ENCODE results near the gene CEP164.

Gene CEP164

DNA sequence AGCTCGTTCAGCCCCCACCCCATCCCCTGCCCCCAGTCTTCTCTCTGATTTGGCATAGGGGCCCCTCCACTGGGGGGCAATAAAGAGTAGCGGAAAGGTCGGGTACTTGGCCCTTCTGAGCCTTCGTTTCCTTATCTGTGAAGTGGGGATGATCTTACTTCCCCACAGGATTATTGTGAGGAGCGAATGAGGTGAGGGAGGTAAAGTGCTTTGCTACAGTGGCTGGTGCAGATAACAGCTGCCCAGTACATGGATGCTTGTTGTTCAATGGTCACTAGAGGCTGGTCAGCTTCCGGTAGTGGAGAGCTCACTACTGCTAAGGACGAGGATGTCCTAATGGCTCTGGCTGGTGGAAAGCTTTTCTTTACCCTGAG is 101.2 kb downstream of the CEP164 start:
- CTCF ChIA-PET = interaction anchor here (0.8 to 6.1 kb wide), 5 partner anchors 16 to 518 kb away, joined by 3 to 89 read pairs (median 4); no protein-coding TSS in a partner anchor
- POLR2A ChIA-PET = no interaction called here
- TF ChIP-seq, protein P1, sequence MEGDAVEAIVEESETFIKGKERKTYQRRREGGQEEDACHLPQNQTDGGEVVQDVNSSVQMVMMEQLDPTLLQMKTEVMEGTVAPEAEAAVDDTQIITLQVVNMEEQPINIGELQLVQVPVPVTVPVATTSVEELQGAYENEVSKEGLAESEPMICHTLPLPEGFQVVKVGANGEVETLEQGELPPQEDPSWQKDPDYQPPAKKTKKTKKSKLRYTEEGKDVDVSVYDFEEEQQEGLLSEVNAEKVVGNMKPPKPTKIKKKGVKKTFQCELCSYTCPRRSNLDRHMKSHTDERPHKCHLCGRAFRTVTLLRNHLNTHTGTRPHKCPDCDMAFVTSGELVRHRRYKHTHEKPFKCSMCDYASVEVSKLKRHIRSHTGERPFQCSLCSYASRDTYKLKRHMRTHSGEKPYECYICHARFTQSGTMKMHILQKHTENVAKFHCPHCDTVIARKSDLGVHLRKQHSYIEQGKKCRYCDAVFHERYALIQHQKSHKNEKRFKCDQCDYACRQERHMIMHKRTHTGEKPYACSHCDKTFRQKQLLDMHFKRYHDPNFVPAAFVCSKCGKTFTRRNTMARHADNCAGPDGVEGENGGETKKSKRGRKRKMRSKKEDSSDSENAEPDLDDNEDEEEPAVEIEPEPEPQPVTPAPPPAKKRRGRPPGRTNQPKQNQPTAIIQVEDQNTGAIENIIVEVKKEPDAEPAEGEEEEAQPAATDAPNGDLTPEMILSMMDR (IDR thresholded peaks at IDR 0.05; ENCODE audit: control extremely low read depth, extremely low read depth, low read depth, missing control alignments) = no peak
- no peak for DNase-seq (ENCODE audit: extremely low spot score)

DNA sequence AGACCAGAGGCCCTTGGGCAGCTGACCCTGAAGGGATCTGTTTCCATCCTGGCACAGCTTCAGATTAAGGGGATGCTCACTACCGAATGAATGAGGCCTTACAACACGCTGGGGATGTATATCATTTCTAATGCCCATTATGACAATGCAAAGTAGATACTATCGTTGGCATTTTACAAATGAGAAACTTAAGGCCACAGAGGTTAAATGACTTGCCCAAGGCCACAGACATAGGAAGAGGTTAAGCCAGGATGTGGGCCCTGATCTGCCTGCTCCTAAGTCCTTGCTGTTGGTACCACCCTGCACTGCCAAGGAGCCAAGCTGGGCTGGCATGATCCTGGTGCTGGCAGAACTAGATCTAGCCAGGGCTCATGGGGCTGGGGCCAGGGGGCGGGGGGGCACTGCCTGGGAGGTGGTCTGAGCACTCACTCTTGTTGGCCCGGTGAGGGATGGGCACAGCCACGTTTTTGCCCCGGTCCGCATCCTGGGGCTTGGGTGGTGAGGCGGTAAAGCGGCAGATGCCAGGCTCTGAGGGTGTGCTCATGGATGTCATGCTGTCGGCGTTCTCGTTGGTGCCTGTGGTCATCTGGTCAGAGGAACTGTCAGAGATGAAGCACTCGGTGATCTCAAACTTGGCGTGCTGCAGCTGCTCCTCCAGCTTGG is 102.8 kb downstream of the CEP164 start:
- CTCF ChIA-PET = interaction anchor here (1.5 to 1.7 kb wide), 2 partner anchors 20 to 516 kb away, joined by 4 to 5 read pairs; no protein-coding TSS in a partner anchor
- DNase-seq (ENCODE audit: extremely low spot score) = no peak
- TF ChIP-seq, protein P1 (IDR thresholded peaks at IDR 0.05; ENCODE audit: control extremely low read depth, extremely low read depth, low read depth, missing control alignments) = no peak
- POLR2A ChIA-PET = no interaction called here

DNA sequence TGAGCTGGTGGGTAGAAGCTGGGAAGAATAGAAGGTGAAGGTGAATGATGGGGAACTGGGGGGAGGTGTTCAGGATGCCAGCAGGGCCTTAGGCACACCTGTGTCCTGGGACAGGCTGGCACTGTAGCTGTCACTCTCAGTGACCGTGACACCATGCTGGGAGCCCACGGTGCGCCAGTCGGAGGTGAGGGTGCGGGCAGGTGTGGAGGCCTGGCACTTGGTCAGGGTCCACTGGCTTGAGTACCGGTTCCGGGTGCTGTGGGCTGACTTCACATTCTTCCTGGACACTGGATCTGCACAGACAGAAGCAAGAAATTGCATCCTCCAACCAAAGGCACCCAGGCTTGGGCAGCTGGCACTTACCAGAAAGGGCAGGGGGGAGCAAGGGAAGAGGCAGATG is 103.8 kb downstream of the CEP164 start:
- ChIA-PET CTCF (no interaction called here), POLR2A (no interaction called here)
- TF ChIP-seq, protein P1 (IDR thresholded peaks at IDR 0.05; ENCODE audit: control extremely low read depth, extremely low read depth, low read depth, missing control alignments) = no peak
- no peak for DNase-seq (ENCODE audit: extremely low spot score)

DNA sequence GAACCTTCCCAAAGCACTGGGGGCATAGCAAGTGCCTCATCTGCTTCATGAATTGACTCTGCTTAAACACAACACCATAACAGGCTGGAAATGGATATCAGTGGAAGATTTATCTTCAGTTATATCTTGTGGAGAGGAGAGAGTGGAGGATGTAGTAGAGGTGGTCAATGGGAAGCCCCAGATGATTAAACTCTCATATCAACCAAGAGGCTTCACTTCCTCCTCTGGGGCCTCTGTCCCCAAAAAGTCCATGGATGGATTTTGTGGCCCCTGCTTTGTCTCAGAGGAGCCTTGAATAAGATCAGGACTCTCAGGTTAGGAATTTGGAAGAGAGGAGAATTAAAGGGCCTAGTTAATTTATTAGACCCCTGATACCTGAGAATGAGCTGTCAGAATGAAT is 106.1 kb downstream of the CEP164 start:
- TF ChIP-seq, protein P1 (IDR thresholded peaks at IDR 0.05; ENCODE audit: control extremely low read depth, extremely low read depth, low read depth, missing control alignments) = no peak
- POLR2A ChIA-PET = no interaction called here
- no peak for DNase-seq (ENCODE audit: extremely low spot score)
- CTCF ChIA-PET = no interaction called here

DNA sequence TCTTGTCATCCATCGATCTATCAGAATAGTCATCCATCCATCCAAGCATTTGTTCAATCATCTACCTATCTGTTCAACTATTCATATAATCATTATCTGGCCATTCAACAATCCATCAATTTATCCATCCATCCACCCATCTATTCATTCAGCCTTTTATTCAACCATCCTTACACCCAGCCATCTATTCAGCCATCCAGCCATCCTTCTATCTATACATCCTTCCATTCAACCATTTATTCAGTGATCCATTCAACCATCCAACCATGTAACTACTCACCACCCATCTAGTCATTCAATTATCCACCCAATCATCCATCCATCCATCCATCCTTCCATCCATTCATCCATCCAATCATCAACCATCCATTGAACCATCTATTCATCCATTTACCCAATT is 106.8 kb downstream of the CEP164 start:
- no peak for DNase-seq (ENCODE audit: extremely low spot score)
- CTCF ChIA-PET = no interaction called here
- POLR2A ChIA-PET = no interaction called here
- TF ChIP-seq, protein P1 (IDR thresholded peaks at IDR 0.05; ENCODE audit: control extremely low read depth, extremely low read depth, low read depth, missing control alignments) = no peak

DNA sequence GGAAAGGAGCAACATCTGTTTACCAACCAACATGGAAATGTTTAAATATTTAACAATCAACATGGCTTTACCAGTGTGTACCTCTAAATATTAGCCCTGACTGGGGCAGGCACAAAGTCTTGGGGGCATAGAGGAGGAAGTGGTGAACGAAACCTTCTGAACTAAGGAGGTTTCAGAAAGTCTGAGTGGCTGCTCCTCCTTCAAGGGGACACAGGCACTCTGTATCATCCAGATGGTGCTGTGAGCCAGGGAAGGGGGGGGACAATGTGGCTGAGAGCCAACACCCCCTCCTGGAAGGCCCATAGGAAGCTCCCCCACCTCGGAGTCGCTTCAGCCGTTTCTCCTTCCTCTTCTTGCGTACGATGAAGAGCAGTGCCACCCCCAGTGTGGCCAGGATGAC is 107.7 kb downstream of the CEP164 start:
- ChIA-PET CTCF (interaction anchor here (1.0 to 2.2 kb wide), 2 partner anchors 9 to 11 kb away, joined by 3 to 17 read pairs; no protein-coding TSS in a partner anchor), POLR2A (no interaction called here)
- DNase-seq (ENCODE audit: extremely low spot score) = no peak
- TF ChIP-seq, protein P1 (IDR thresholded peaks at IDR 0.05; ENCODE audit: control extremely low read depth, extremely low read depth, low read depth, missing control alignments) = no peak
